Osteocyte (in vitro differentiated cells): ENCODE results near the gene ATXN2. TPM values are rescaled to one million over a fixed set of nuclear protein-coding genes. Genes with fewer than 3 reads are reported as not detected.
"Not testable (repeated sequence)": the region's sequence is repeated elsewhere in the genome, so short reads cannot be mapped to it uniquely, and the experiment has no call there.

Source experiments
- DNase-seq: peaks from one replicate; pipeline ENCODE4 v3.0.0; 2021; ENCODE audit warnings: mixed read lengths; ENCODE audit not compliant: unreplicated experiment; ENCODE audit errors: extremely low spot score
- H3K27ac Mint-ChIP-seq: one replicate; pipeline ENCODE4 v1.8.0; 2021; ENCODE audit warnings: mild to moderate bottlenecking, mixed read lengths; ENCODE audit not compliant: unreplicated experiment
- H3K27me3 Mint-ChIP-seq: one replicate; pipeline ENCODE4 v1.8.0; 2021; ENCODE audit warnings: mixed read lengths; ENCODE audit not compliant: unreplicated experiment
- H3K36me3 Mint-ChIP-seq: one replicate; pipeline ENCODE4 v1.8.0; 2021; ENCODE audit warnings: mixed read lengths; ENCODE audit not compliant: unreplicated experiment
- H3K4me1 Mint-ChIP-seq: one replicate; pipeline ENCODE4 v1.8.0; 2021; ENCODE audit warnings: mixed read lengths; ENCODE audit not compliant: unreplicated experiment
- H3K4me3 Mint-ChIP-seq: one replicate; pipeline ENCODE4 v1.8.0; 2021; ENCODE audit warnings: mild to moderate bottlenecking, moderate library complexity, mixed read lengths; ENCODE audit not compliant: unreplicated experiment
- H3K9me3 Mint-ChIP-seq: one replicate; pipeline ENCODE4 v1.8.0; 2021; ENCODE audit warnings: mixed read lengths; ENCODE audit not compliant: unreplicated experiment
- CTCF ChIP-seq: fragments of 200-600 bp; sonication (generic); IDR thresholded peaks from 2 replicates; pipeline ENCODE4 v1.5.0; 2021; ENCODE audit warnings: antibody characterized with exemption, mild to moderate bottlenecking, moderate library complexity
- total RNA-seq: library from RNA; stranded (reverse); gene quantifications from 2 replicates; pipeline ENCODE4 v1.2.1, GENCODE V29; 2021

The ATXN2 gene
- total RNA-seq, 1 donor from 2014 or later: 78.9 TPM

DNA sequence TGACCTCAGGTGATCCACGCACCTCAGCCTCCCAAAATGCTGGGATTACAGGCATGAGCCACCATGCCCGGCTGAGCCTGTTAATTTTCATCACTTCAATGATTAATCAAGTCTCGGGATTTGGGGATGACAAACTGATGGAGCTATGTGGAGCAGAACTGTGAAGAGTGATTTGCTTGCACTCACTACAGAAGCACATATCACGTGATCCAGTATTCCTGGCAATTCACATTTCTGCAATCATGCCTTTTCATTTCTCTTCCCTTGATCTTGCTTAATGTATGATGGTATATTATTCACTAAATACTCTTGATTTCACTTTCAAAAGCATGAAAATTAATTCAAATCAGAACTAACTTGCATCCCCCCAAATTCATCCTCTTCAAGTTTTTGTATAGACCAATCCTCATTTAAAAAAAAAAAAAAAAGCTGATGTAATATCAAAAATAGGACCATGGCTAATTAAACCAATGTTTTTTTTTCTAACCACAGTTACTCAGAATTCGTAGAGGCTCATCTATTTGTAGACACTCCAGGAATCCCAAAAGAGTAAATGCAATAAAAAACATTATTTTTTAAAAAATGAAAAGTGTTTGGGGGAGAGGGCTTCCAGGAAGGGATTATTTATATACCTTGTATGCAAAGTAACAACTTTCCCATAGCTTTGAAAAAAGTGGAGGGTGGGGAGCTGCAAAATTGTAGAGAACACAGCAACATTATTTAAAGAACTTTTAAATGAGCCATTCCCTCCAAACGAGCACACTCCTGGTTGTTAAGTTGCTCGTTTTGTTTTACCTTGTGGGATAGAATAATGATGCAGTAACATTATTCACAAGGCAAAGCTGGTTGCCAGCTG, 7.0 kb upstream of the ATXN2 start:
- no peaks in the 10 kb centered on the region for H3K27me3 Mint-ChIP-seq
- no peaks in the 10 kb centered on the region for H3K9me3 Mint-ChIP-seq
- no peak overlapping the region for H3K4me3 Mint-ChIP-seq
- H3K36me3 Mint-ChIP-seq: no peaks in the 10 kb centered on the region
- H3K27ac Mint-ChIP-seq: no peak overlapping the region
- no peak for TF ChIP-seq CTCF
- no peak for DNase-seq
- H3K4me1 Mint-ChIP-seq: no peaks in the 10 kb centered on the region

GRCh38 chr12:111602857-111603256, 3.7 kb upstream of the ATXN2 start:
- not testable (repeated sequence) for H3K4me3 Mint-ChIP-seq, H3K27me3 Mint-ChIP-seq, H3K9me3 Mint-ChIP-seq, H3K4me1 Mint-ChIP-seq, H3K27ac Mint-ChIP-seq, DNase-seq, H3K36me3 Mint-ChIP-seq

DNA sequence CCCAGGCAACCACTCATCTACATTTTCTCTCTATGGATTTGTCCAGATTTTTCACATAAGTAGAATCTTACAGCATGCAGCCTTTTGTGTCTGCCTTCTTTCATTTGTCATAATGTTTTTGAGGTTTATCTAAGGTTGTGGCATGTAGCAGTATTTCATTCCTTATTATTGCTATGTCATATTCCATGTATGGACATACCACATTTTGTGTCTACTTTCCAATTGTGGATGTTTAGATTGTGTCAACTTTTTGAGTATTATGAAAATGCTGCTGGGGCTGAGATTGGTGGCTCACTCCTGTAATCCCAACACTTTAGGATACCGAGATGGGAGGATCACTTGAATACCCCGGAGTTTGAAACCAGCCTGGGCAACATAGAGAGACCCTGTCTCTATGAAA, 3.2 kb upstream of the ATXN2 start:
- DNase-seq: no peak
- Mint-ChIP-seq H3K9me3 (no peaks in the 10 kb centered on the region), H3K36me3 (no peaks in the 10 kb centered on the region), H3K27me3 (no peaks in the 10 kb centered on the region), H3K4me3 (no peak overlapping the region), H3K27ac (no peak overlapping the region), H3K4me1 (peaks cover 6% of the 10 kb centered on the region)
- TF ChIP-seq CTCF: no peak

DNA sequence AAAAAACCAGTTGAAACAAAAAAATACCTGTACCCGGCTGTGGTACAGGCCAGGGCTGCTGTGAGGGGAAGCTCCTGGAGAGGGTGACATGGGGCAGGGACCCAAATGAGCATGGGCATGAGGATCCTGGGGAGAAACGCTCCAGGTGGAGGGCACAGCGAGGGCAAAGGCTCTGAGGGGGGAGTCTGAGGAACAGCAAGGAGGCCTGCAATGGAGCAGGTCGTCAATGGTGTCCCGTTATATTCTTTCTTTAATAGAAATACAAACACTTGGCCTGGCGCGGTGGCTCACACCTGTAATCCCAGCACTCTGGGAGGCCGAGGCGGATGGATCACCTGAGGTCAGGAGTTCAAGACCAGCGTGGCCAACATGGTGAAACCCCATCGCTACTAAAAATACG, 1.9 kb upstream of the ATXN2 start:
- not testable (repeated sequence) for DNase-seq, H3K4me3 Mint-ChIP-seq, H3K9me3 Mint-ChIP-seq, H3K27ac Mint-ChIP-seq, H3K36me3 Mint-ChIP-seq, H3K27me3 Mint-ChIP-seq
- H3K4me1 Mint-ChIP-seq: peaks cover 17% of the 10 kb centered on the region

- H3K36me3 Mint-ChIP-seq: no peaks in the 10 kb centered on the region
- DNase-seq: no peak
- peaks cover 25% of the 10 kb centered on the region for H3K4me1 Mint-ChIP-seq
- no peak for TF ChIP-seq CTCF
- H3K27me3 Mint-ChIP-seq: no peaks in the 10 kb centered on the region
- H3K27ac Mint-ChIP-seq: peak overlapping the region; percentile 79
- H3K9me3 Mint-ChIP-seq: no peaks in the 10 kb centered on the region
- H3K4me3 Mint-ChIP-seq: peak overlapping the region; percentile 81
These were observed 1.1 kb upstream of the ATXN2 start for GRCh38 chr12:111600205-111600642.

DNA sequence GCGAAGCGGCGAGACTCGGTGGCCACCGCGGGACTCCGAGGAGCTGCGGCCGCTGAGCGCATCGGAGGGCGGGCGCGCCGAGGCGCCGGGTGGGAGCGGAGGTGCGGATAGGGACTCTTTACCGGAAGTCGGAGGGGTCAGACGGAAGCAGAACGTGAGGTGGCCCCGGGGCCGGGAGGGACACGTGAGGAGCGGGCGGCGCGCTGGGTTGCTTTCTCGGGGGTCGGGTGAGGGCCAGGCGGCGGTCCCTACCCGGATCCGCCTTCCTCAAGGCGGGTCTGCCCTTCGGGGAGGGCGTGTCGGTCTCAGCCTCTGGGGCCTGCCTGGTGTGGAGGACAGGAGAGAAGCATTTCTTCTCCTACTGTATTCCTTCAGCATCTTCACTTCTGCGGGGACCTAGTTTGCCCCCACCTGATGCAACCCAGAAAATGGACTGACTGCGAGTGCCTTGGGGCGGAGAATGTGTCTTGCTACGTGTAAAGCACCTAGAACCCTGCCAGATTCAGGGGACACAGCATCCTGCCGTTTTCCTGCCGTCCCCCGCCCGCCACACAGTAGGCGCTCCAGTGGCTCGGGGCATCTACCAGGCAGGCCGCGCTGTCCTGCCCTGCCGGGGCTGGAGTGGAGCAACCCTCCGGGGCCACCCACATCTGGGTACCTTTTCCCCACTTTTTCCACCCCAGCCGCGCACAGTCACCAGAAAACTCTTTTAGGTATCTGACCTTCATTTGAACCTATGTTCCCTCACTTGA, 514 bp upstream of the ATXN2 start:
- Mint-ChIP-seq H3K27me3 (no peaks in the 10 kb centered on the region), H3K4me1 (peaks cover 31% of the 10 kb centered on the region), H3K4me3 (peak overlapping the region; percentile 81), H3K36me3 (no peaks in the 10 kb centered on the region), H3K27ac (peak overlapping the region; percentile 79), H3K9me3 (no peaks in the 10 kb centered on the region)
- TF ChIP-seq CTCF: peak; percentile 23
- DNase-seq: peak; percentile 96
